HS-27A (cell line): Measurements from ENCODE around the gene MGAT4D.
A peak's percentile ranks its signal among the peaks of the same experiment; 100 is the strongest.
"Not testable (repeated sequence)": the region's sequence is repeated elsewhere in the genome, so short reads cannot be mapped to it uniquely, and the experiment has no call there.

ENCODE experiments used
- DNase-seq: peaks from one replicate; pipeline ENCODE4 v3.0.0-alpha.2; 2012; ENCODE audit warnings: low read depth, missing footprints

The MGAT4D gene

DNA sequence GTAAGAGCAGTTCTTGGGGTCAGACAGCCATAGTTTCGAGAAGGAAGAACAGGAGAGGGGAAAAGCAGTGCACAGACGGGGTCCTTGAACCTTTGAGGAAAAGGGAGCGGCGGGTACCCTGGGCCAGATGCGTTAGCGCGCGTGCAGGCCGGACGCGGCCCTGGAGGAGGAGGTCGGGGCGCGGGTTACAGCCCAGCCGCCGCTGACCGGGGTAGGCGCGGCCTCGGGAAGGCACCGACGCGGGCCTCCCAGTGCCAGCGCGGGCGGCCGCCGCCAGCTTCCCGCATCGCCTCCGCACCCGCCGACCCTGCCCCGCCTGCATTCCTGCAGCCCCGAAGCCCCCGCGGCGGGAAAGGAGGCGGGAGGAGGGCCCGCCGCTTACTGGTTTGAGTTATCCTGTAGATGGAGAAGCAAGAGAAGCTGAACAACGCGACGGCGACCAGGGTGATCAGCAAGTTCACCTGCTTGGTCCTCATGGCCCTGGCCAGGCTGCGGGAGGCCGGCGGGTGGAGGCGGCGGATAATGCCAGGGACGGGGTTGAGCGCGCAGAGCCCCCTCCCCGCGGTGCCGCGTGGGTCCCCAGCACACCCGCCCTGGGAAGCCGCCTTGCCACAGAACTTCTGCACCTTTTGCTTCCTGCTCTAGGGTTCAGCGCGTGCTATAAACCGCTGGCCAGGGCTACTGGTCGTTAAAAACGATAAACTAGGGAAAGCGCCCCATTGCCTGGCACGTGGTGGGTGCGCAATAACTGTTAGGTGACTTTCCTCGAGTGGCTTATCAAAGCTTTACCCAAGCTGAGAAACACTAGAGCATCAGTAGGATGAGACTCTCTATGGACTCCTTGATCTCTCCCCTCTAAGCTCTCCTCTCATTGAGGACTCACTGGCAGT, at the start of gene MGAT4D:
MGAT4D (minus strand) TSS at position 547 of the 890 bp plus-strand sequence; CDS start at position 476, 71 bp downstream.
- DNase-seq, result no peak

DNA sequence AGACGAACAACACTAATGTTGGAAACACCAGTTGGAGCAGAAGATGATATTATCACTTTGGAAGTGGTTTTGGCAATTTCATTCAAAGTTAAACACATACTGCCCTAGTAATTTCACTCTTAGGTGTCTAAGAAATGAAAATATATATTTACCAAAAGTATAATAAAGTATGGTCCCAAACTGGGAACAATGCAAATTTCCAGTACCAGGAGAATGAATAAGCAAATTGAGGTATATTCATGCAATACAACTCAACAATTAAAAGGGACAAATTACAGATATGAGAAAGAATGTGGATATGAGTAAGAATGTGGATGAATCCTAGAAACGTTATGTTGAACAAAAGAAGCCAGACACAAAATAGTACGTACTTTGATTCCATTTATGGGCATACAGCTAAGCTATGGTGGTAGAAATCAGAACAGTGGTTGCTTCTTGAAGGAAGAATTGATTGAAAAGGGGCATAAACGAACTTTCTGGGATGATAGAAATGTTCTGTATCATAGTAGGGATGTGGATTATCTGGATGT, 35.9 kb upstream of the MGAT4D start:
- no peak for DNase-seq

DNA sequence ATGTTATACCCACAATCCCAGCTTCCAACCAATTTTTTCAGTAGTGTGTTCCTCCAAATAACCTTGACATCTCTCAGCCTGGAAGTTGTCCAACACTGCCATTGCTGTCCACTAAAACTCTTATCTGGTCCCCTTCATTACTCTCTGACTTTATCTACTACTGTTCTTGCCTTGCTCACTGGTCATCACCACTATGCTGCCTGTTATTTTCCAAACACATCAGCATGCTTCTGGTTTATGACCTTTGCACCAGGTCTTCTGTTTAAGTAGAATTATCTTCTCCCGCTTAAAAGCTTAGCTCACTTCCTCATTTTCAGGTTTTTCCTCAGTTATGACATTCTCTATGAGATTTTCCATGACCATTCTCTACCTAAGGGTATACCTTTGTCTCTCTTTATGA, 31.3 kb upstream of the MGAT4D start:
- no peak for DNase-seq

DNA sequence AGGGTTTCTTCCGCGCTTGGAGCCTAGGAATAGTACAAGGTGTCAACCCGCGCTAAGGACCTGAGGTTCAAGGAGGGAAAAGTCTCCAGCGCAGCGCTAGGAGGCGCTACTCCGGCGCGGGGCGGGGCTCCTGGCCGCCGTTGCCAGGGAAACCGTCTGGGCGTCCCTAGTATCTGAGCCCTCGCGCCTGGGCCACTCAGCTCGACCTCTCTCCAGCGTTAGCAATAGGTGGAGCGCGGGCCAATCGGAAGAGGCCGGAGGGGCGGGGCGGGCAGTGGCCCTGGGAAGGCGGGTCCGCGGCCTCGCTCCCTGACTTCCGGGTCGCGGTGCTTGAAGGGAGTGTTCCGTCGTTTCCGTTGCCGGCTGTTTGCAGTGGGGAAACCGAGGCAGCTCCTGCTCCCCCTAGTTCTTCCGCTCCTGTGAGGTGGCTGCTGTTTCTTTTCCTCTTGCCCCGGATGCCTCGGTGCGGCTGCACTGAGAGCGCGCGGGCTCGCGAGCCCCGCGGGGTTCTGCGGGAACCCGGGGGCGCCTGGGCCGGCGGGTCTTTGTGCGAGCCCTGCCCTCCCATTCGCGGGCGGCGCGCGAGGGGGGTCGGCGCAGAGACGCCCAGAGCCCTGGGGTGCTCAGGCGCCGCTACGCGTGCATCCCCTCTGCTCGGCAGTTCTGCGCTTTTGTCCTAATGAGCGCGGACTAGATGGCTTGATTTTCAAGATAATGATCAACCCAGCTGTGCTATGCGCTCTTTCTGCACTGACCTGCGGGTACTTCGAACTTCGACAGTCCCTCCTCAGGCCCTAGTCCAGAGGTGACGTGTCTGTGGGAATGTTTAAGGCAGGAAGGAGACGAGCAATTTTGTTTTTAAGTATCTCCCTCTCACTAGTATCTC, 26.0 kb upstream of the MGAT4D start, which contains the start of gene ELMOD2:
ELMOD2 (plus strand) TSS at position 312 of the 886 bp plus-strand sequence. CDS start 1,261 bp downstream, outside the sequence.
- DNase-seq, result peak; percentile 92

DNA sequence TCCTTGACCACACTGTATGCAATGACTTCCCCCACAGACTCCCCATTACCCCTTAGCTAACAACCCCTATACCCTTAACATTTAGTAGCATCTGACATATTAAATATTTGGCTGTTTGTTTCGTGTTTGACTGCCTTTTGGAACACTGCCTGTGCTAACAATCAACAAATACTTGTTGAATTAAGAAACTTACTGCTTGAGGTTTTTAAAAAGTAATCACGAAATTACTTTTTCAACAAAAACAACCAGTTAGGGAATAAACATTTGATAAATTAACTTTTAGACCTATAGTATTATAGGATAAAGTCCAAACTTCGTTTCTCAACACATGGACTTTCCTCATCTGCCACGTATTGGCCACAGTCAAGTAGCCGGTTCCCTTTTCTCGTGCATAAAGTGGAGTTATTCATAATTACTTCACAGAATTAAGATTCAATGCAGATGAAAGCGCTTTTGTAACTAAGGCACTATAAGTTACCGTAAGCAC, 25.3 kb upstream of the MGAT4D start:
- DNase-seq, result no peak

DNA sequence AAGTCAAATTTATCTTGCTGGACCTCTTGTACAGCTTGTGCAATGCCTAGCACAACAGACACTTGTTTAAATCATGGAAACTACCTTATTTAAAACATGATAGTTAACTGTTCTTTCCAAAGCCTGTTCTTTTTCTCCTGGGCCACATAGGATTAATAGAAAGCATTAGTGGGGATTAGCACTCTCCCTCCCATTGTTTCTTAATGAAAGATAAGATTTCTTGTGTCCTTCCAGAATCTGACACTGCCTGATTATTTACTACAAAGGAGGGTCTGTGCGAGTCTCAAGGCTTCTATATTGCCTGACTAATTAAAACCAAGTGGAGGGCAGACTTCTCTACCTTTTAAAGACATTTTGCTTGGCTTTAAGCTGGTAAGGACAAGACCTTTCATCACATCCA, 17.3 kb upstream of the MGAT4D start:
- DNase-seq, result no peak

DNA sequence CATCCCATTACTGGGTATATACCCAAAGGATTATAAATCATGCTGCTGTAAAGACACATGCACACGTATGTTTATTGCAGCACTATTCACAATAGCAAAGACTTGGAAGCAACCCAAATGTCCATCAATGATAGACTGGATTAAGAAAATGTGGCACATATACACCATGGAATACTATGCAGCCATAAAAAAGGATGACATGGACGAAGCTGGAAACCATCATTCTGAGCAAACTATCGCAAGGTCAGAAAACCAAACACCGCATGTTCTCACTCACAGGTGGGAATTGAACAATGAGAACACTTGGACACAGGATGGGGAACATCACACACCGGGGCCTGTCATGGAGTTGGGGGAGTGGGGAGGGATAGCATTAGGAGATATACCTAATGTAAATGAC, 15.7 kb upstream of the MGAT4D start:
- not testable (repeated sequence) for DNase-seq

DNA sequence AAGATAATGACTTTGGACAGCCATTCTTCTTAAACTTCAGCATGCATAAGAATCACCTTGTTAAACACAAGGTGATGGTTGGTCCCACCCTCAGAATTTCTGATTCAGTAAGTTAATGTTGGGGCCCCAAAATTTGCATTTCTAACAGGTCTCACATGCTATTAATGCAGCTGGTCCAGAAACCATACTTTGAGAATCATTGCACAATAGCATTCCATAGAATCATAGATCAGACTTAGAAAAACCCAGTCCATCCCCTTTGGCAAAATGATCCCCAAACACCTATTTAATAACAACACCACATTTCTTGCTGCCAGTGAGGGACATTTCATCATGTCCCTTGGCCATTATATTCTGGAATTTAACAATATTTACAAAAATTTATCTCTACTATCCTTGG, 6.2 kb upstream of the MGAT4D start:
- no peak for DNase-seq

DNA sequence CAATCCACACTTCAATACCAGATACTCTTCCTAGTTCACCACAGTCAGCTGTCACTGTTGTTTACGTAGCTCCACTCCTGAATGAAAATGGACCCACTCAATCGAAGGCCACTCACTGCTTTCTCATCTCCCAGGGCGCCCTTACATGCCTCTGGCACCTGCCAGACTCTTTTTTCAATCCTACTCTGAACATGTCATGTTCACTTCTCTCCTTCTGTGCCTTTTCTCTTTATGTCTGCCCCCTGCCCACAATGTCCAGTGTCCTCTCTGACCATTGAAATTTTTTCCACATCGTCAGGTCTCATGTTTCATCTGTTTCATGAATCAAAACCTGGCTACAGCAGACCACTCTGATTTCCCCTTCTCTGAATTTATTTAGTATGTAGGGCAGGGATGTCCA, 1.3 kb upstream of the MGAT4D start:
- no peak for DNase-seq

DNA sequence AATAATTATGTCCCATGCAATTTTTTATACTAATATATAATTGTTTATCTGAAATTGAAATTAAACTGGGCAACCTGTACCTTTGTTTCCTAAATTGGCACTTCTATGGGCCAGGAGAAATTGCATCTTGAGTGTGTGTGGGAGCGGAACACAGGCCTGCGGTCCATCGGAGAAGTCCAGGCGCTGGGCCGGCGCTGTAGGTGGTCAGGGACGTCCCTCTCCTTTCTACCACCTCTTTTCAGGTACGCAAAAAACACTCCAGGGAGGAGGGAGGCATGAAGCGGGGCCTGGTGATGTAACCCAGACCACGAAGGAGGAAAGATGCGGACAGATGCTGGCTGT, 717 bp downstream of the MGAT4D start:
- no peak for DNase-seq

DNA sequence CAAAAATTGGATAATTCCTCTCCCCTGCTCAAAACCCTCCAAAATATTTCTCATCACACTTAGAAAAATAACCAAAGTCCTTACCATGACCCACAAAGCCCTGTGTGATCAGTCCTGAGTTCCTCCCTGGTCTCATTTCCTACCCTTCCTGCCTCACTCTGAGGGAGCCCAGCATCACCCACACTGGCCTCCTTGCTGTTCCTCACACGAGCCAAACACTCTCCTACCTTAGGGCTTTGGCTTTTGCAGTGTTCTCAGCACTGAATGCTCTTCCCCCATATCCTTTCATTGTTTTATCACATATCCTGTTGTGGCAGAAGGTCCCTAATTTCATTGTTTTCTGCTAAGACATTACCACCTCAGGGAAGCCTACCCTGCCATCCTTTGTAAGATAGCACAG, 12.2 kb downstream of the MGAT4D start:
- no peak for DNase-seq

DNA sequence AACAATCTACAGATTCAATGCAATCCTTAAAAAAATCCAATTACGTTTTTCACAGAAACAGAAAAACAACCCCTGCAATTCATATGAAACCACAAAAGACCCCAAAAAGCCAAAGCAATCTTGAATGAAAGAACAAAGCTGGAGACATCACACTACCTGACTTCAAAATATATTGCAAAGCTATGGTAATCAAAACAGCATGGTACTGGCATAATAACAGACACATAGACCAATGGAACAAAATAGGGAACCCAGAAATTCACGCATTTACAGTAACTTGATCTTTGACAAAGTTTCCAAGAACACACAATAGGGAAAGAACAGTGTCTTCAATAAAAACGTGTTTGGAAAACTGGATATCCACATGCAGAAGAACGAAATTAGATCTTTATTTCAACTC, 14.6 kb downstream of the MGAT4D start:
- DNase-seq, result no peak

DNA sequence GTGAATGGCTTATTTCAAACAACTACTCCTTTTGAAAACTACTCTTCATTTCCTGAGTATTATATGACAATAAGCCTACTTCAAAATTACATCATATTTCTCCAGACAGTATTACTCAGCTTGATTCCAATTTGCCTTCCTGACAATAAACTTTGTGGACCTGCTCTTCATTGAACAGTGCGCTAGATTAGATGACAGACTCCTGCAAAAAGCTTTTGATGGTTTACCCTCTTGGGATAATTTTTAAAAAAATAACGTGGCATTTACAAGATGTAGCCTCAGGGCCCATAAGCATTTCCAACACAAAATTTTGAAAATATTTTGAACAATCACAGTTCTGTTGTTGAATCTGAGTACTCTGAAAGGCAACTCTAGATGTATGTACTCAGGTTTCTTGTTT, 25.9 kb downstream of the MGAT4D start:
- DNase-seq, result no peak

DNA sequence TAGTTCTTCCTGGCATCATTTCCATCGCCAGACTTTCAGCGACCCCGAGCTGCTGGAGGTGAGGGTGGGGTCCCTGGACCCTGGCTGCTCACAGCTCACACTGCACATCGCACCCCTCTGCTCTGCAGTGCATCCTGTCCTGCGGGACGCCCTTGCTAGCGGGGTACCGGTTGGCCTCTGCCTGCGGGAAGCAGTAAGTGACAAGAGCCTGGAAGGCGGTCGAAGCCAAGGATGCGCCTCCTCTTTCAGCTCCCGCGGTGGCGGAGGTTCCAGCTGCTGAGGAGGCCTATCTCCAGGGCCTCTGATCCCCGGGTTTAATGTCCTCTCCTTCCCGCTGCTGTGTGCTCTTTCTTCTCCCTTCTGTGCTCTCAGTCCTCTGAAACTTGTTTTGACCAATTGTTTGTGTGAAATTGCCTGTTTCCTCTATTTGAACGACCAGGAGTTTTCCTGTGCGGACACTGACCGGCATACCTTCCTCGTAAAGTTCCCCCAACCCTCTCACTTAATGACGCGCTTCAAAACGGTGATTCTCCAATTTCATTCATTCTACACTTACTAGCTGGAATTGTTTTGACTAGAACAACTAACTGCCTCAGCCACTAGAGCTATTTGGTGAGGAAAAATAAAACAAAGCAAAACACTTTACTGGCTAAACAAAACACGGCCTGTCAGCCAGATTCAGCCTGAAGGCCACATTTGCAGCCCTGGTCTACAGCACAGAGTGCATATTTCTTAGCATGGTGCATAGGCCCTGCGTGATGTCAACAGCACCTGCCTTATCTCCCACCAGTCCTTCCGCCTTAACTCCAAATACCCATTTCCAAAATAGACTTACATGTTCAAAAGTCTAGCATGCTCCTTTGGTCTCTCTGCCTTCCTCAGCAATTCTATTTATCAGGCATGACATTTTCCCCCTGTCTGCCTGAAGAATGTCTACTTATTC, 28.0 kb downstream of the MGAT4D start:
- DNase-seq, result no peak

DNA sequence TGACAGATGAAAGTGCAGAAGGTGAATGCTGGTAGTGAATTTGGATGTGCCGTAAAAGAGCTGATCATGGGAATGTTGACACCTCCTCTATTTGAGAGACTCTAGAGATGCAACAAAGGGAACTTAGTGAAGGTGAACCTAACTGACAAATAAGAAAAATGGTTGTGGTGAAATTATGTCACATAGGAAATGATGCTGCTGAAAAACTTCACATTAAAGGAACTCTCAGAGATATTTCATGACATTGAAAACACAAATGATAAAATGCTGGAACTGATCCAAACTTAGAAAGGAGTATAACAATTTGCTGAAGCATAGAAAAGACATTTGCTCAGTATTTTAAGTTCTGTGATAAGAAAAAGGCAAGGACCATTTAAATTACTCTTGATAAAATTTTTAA, 31.9 kb downstream of the MGAT4D start:
- no peak for DNase-seq

DNA sequence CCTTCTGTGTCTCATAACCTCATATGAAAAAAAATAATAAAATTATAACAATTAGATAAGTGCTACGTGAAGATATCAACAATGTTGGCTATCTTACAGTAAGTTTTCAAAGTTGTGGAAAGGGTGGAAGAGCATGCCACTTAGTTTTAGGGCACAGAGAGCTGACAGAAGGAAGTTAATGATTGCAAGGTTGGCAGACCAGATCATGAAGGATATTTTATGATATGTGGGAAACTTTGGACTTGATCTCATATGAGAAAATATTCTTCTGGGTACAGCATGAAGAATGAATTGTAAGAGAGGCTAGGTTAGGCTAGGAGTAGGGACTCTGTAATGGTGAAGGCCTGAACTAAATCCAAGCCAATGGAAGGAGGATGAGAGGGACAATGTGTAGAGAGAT, 34.5 kb downstream of the MGAT4D start:
- no peak for DNase-seq

DNA sequence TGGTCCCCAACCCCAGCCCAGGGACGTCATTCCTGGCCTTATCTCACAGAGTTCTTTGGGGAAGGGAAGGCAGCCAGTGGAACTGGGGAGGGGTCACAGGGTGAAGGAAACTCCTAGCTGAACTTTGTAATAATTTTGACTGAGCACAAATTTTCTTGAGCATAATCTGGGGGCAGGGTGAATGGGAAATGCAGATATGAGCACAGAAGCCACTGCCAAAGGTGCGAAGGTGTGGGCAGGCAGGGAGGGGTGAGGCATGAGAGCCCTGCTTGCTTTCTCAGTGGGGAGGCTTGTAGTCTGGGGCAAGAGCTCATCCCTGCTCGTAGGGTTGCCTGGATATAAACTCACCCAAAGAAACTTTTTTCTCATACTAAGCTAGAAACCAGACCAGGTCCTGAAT, 34.9 kb downstream of the MGAT4D start:
- no peak for DNase-seq

DNA sequence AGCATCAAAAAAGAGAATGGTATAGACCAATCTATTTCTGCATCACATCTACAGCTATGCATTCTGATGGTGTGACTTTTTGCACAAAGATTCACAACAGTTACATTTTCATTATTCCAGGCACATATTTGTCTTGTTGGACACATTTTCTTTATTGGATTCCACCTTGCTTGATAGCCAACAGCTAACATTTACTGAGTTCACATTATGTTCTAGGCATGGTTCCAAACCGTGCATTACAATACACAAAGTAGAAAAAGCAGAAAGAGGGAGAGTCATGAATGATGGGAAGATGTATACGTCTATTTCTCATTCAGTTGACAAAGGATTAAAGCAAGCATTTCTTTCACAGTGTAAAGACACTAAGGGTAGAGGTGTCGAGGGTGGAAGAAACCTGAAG, 47.7 kb downstream of the MGAT4D start:
- DNase-seq, result no peak

DNA sequence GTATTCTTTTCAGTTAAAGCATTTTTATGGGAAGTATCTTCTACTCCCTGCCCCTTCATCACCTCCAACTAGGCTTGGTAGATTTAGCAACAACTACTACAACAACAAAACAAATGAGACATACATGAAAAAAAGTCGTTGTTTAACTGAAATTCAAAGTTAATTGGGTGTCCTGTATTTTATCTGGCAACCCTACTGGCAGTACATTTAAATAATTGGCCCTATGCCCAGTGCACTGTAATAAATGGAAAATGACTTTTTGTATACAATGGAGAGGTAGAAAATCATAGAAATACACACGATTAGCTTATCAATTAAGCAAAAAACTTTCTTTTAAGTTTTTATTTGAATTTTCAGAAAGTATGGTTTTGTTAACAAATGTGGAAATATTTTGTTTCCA, 49.3 kb downstream of the MGAT4D start:
- DNase-seq, result no peak

DNA sequence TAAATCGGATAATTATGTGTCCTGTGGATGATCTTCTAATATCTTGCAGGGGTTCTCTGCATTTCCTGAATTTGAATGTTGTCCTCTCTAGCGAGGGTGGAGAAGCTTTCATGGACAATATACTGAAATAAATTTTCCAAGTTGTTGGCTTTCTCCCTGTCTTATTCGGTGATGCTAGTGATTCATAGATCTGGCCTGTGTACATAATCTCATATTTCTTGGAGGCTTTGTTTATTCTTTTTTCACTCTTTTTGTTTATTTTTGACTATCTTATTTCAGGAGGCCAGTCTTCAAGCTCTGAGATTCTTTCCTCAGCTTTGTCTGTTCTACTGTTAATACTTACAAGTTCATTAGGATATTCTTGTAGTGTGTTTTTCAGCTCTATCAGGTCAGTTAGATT, 49.9 kb downstream of the MGAT4D start:
- no peak for DNase-seq

DNA sequence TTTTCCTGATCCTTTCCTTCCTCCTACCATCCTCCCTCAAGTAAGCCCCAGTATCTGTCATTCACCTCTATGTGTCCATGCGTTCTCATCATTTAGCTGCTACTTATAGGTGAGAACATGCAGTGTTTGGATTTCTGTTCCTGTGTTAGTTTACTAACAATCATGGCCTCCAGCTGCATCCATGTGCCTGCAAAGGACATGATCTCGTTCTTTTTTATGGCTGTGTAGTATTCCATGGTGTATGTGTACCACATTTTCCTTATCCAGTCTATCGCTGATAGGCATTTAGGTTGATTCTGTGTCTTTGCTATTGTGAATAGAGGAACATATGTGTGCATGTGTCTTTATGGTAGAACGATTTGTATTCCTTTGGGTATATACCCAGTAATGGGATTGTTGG, 53.7 kb downstream of the MGAT4D start:
- not testable (repeated sequence) for DNase-seq
